Naive thymus-derived CD8-positive, alpha-beta T cell (primary cell): ENCODE results near the gene CLUH. TPM values are rescaled to one million over a fixed set of nuclear protein-coding genes. Genes with fewer than 3 reads are reported as not detected.

ENCODE experiments used
- ATAC-seq, 2 donors: fragments of 150-1000 bp; cut with Tn5 transposase in 1 of 2; sonication (Bioruptor Pico), chemical (Tn5 transposase) in 1 of 2; 1 replicate in 1 of 2; 2 replicates in 1 of 2; pipeline ENCODE4 v1.10.0; 2021; ENCODE audit warnings: mild to moderate bottlenecking in 2 of 2, moderate library complexity in 2 of 2
- POLR2A ChIA-PET: fragments of 350-600 bp; sonication (Branson Sonifier 250); formaldehyde crosslinking; loops from one replicate; lab custom pipeline; 2021; ENCODE audit warnings: antibody characterized with exemption; lab: Charles Lee
- DNase-seq, 10 donors: peaks; one replicate each; pipeline versions ENCODE4 v3.0.0 to v3.0.0-alpha.2; 2020 to 2022
- H3K27ac Mint-ChIP-seq, 10 donors: one replicate each; pipeline ENCODE4 v1.8.0; 2020 to 2022; ENCODE audit warnings: mild to moderate bottlenecking in 10 of 10, mixed read lengths in 10 of 10, moderate library complexity in 4 of 10, inconsistent platforms in 1 of 10
- H3K27me3 Mint-ChIP-seq, 5 donors: one replicate each; pipeline ENCODE4 v1.8.0; 2021 to 2022; ENCODE audit warnings: mixed read lengths in 5 of 5
- H3K36me3 Mint-ChIP-seq, 3 donors: one replicate each; pipeline ENCODE4 v1.8.0; 2020 to 2022; ENCODE audit warnings: mixed read lengths in 3 of 3, mild to moderate bottlenecking in 2 of 3, inconsistent platforms in 1 of 3
- H3K4me1 Mint-ChIP-seq, 4 donors: one replicate each; pipeline ENCODE4 v1.8.0; 2021 to 2022; ENCODE audit warnings: mixed read lengths in 4 of 4
- H3K4me3 Mint-ChIP-seq, 10 donors: one replicate each; pipeline ENCODE4 v1.8.0; 2020 to 2022; ENCODE audit warnings: mild to moderate bottlenecking in 10 of 10, mixed read lengths in 10 of 10, moderate library complexity in 6 of 10, inconsistent platforms in 1 of 10
- H3K9me3 Mint-ChIP-seq, 9 donors: one replicate each; pipeline ENCODE4 v1.8.0; 2020 to 2022; ENCODE audit warnings: mixed read lengths in 9 of 9, mild to moderate bottlenecking in 3 of 9, inconsistent platforms in 1 of 9, moderate library complexity in 1 of 9
- polyA plus RNA-seq, 3 donors: library from polyadenylated mRNA; unstranded; fragments of 300-500 nt; fragmentation: Illumina TruSeq; gene quantifications; one replicate each; pipeline ENCODE4 v1.2.3, GENCODE V29; 2021
- total RNA-seq, 8 experiments: library from RNA in 2 of 8; stranded (reverse) in 2 of 8; gene quantifications; one replicate each; pipeline ENCODE4 v1.2.3 and lab custom pipeline; 2021 to 2026

Gene CLUH
- total and polyA plus RNA-seq, 5 experiments from 2014 or later, result 8.2 to 57.1 (median 15.3) TPM

GRCh38 chr17:2716649-2717048 lies 5.1 kb upstream of the CLUH start:
- Mint-ChIP-seq H3K4me3 (no peak overlapping the region), H3K27ac (peak overlapping the region in 1 of 10 donors; percentile 31), H3K4me1 (peaks cover 7 to 13% (median 11%) of the 10 kb centered on the region in 4 donors), H3K9me3 (no peaks in the 10 kb centered on the region), H3K36me3 (no peaks in the 10 kb centered on the region), H3K27me3 (no peaks in the 10 kb centered on the region)
- POLR2A ChIA-PET, result no interaction called here
- ATAC-seq (no peak), DNase-seq (no peak)

- ATAC-seq, result no peak
- no peak for DNase-seq
- peaks cover 23 to 34% (median 32%) of the 10 kb centered on the region in 4 donors for H3K4me1 Mint-ChIP-seq
- H3K36me3 Mint-ChIP-seq, result no peaks in the 10 kb centered on the region
- H3K4me3 Mint-ChIP-seq, result peak overlapping the region in 2 of 10 donors; percentile 11 to 26
- H3K27ac Mint-ChIP-seq, result peak overlapping the region in 1 of 10 donors; percentile 49
- POLR2A ChIA-PET, result no interaction called here
- no peaks in the 10 kb centered on the region for H3K9me3 Mint-ChIP-seq
- H3K27me3 Mint-ChIP-seq, result no peaks in the 10 kb centered on the region
Measured at GRCh38 chr17:2713881-2714280, 2.3 kb upstream of the CLUH start.

GRCh38 chr17:2712300-2713043 lies 908 bp upstream of the CLUH start:
- peaks cover 28 to 42% (median 40%) of the 10 kb centered on the region in 4 donors for H3K4me1 Mint-ChIP-seq
- no peak for ATAC-seq
- H3K9me3 Mint-ChIP-seq, result no peaks in the 10 kb centered on the region
- H3K27ac Mint-ChIP-seq, result peak overlapping the region; percentile 37 to 91 (median 82)
- no peaks in the 10 kb centered on the region for H3K36me3 Mint-ChIP-seq
- no peaks in the 10 kb centered on the region for H3K27me3 Mint-ChIP-seq
- peak overlapping the region; percentile 80 to 89 (median 86) for H3K4me3 Mint-ChIP-seq
- POLR2A ChIA-PET, result no interaction called here
- no peak for DNase-seq

- Mint-ChIP-seq H3K36me3 (no peaks in the 10 kb centered on the region), H3K4me3 (peak overlapping the region; percentile 80 to 93 (median 86)), H3K4me1 (peaks cover 30 to 54% (median 44%) of the 10 kb centered on the region in 4 donors), H3K27ac (peak overlapping the region; percentile 69 to 92 (median 82)), H3K27me3 (no peaks in the 10 kb centered on the region), H3K9me3 (no peaks in the 10 kb centered on the region)
- DNase-seq, result peak in 6 of 10 donors; percentile 24 to 61 (median 32)
- POLR2A ChIA-PET, result no interaction called here
- peak; percentile 21 to 35 for ATAC-seq
Measured at GRCh38 chr17:2710803-2711607, 559 bp downstream of the CLUH start.

- Mint-ChIP-seq H3K27me3 (no peaks in the 10 kb centered on the region), H3K36me3 (no peaks in the 10 kb centered on the region), H3K4me3 (peak overlapping the region; percentile 80 to 93 (median 86)), H3K9me3 (no peaks in the 10 kb centered on the region), H3K27ac (peak overlapping the region; percentile 69 to 92 (median 83)), H3K4me1 (peaks cover 36 to 60% (median 49%) of the 10 kb centered on the region in 4 donors)
- POLR2A ChIA-PET, result interaction anchor here (0.6 kb wide), 1 partner anchor 16 kb away, joined by 7 read pairs; no protein-coding TSS in a partner anchor
- DNase-seq (no peak), ATAC-seq (no peak)
Measured at GRCh38 chr17:2710071-2710802, 1.3 kb downstream of the CLUH start.

GRCh38 chr17:2709183-2709661 lies 2.3 kb downstream of the CLUH start:
- Mint-ChIP-seq H3K4me3 (peak overlapping the region; percentile 62 to 93 (median 85)), H3K27me3 (no peaks in the 10 kb centered on the region), H3K27ac (peak overlapping the region in 6 of 10 donors; percentile 16 to 92 (median 53)), H3K4me1 (peaks cover 42 to 65% (median 51%) of the 10 kb centered on the region in 4 donors), H3K9me3 (no peaks in the 10 kb centered on the region), H3K36me3 (peaks cover 0 to 10% (median 0%) of the 10 kb centered on the region in 3 donors)
- POLR2A ChIA-PET, result no interaction called here
- ATAC-seq (no peak), DNase-seq (no peak)

GRCh38 chr17:2708585-2709182 lies 2.9 kb downstream of the CLUH start:
- Mint-ChIP-seq H3K27me3 (no peaks in the 10 kb centered on the region), H3K4me3 (peak overlapping the region in 8 of 10 donors; percentile 32 to 93 (median 64)), H3K4me1 (peaks cover 42 to 65% (median 50%) of the 10 kb centered on the region in 4 donors), H3K9me3 (no peaks in the 10 kb centered on the region), H3K36me3 (peaks cover 0 to 11% (median 0%) of the 10 kb centered on the region in 3 donors), H3K27ac (peak overlapping the region in 4 of 10 donors; percentile 48 to 92 (median 63))
- ATAC-seq, result no peak
- POLR2A ChIA-PET, result no interaction called here
- no peak for DNase-seq

- Mint-ChIP-seq H3K27me3 (no peaks in the 10 kb centered on the region), H3K4me1 (peaks cover 42 to 65% (median 49%) of the 10 kb centered on the region in 4 donors), H3K27ac (peak overlapping the region in 6 of 10 donors; percentile 11 to 77 (median 40)), H3K4me3 (peak overlapping the region in 4 of 10 donors; percentile 7 to 41 (median 36)), H3K9me3 (no peaks in the 10 kb centered on the region), H3K36me3 (peaks cover 0 to 17% (median 0%) of the 10 kb centered on the region in 3 donors)
- DNase-seq (peak in 1 of 10 donors; percentile 56), ATAC-seq (no peak)
- POLR2A ChIA-PET, result interaction anchor here (0.5 kb wide), 1 partner anchor 1082 kb away, joined by 6 read pairs; no protein-coding TSS in a partner anchor
Measured at GRCh38 chr17:2707721-2708584, 3.6 kb downstream of the CLUH start.

GRCh38 chr17:2706911-2707510 lies 4.6 kb downstream of the CLUH start:
- H3K4me1 Mint-ChIP-seq, result peaks cover 36 to 56% (median 42%) of the 10 kb centered on the region in 4 donors
- H3K9me3 Mint-ChIP-seq, result no peaks in the 10 kb centered on the region
- H3K36me3 Mint-ChIP-seq, result peaks cover 0 to 26% (median 0%) of the 10 kb centered on the region in 3 donors
- DNase-seq (peak in 1 of 10 donors; percentile 61), ATAC-seq (no peak)
- H3K4me3 Mint-ChIP-seq, result no peak overlapping the region
- H3K27ac Mint-ChIP-seq, result peak overlapping the region in 1 of 10 donors; percentile 69
- POLR2A ChIA-PET, result no interaction called here
- H3K27me3 Mint-ChIP-seq, result no peaks in the 10 kb centered on the region

GRCh38 chr17:2705888-2706795 lies 5.4 kb downstream of the CLUH start:
- Mint-ChIP-seq H3K9me3 (no peaks in the 10 kb centered on the region), H3K4me3 (peak overlapping the region in 1 of 10 donors; percentile 34), H3K27ac (peak overlapping the region in 4 of 10 donors; percentile 3 to 69 (median 32)), H3K4me1 (peaks cover 33 to 52% (median 40%) of the 10 kb centered on the region in 4 donors), H3K27me3 (no peaks in the 10 kb centered on the region), H3K36me3 (peaks cover 0 to 27% (median 0%) of the 10 kb centered on the region in 3 donors)
- ATAC-seq, result no peak
- POLR2A ChIA-PET, result interaction anchor here (0.6 kb wide), 1 partner anchor 34 kb away, joined by 7 read pairs; no protein-coding TSS in a partner anchor
- peak in 1 of 10 donors; percentile 48 for DNase-seq
